Naive B cell (primary cell): ENCODE results near the gene KCNG3. TPM values are rescaled to one million over a fixed set of nuclear protein-coding genes. Genes with fewer than 3 reads are reported as not detected.

Experiments
- ATAC-seq, 2 donors: fragments of 150-1000 bp; cut with Tn5 transposase; 2 replicates each; pipeline ENCODE4 v1.10.0; 2021; ENCODE audit warnings: low read depth in 2 of 2, mild to moderate bottlenecking in 2 of 2, moderate library complexity in 2 of 2
- DNase-seq: peaks from one replicate; pipeline ENCODE4 v3.0.0; 2022
- H3K27ac Mint-ChIP-seq, 6 donors: one replicate each; pipeline ENCODE4 v1.8.0; 2020 to 2022; ENCODE audit warnings: mild to moderate bottlenecking in 6 of 6, mixed read lengths in 6 of 6, moderate library complexity in 5 of 6, inconsistent platforms in 2 of 6
- H3K27me3 Mint-ChIP-seq, 3 donors: one replicate each; pipeline ENCODE4 v1.8.0; 2021 to 2022; ENCODE audit warnings: mixed read lengths in 3 of 3, mild to moderate bottlenecking in 1 of 3
- H3K36me3 Mint-ChIP-seq, 2 donors: one replicate each; pipeline ENCODE4 v1.8.0; 2020 to 2022; ENCODE audit warnings: mixed read lengths in 2 of 2, inconsistent platforms in 1 of 2, mild to moderate bottlenecking in 1 of 2
- H3K4me1 Mint-ChIP-seq, 3 donors: one replicate each; pipeline ENCODE4 v1.8.0; 2020 to 2022; ENCODE audit warnings: mixed read lengths in 3 of 3, inconsistent platforms in 1 of 3, mild to moderate bottlenecking in 1 of 3, moderate library complexity in 1 of 3
- H3K4me3 Mint-ChIP-seq, 8 donors: one replicate each; pipeline ENCODE4 v1.8.0; 2020 to 2022; ENCODE audit warnings: mild to moderate bottlenecking in 8 of 8, mixed read lengths in 8 of 8, moderate library complexity in 8 of 8, inconsistent platforms in 2 of 8
- H3K9me3 Mint-ChIP-seq, 7 donors: one replicate each; pipeline ENCODE4 v1.8.0; 2020 to 2022; ENCODE audit warnings: mixed read lengths in 7 of 7, mild to moderate bottlenecking in 5 of 7, inconsistent platforms in 2 of 7, moderate library complexity in 1 of 7
- polyA plus RNA-seq, 6 donors: library from polyadenylated mRNA; unstranded; fragments of 300-500 nt; fragmentation: Illumina TruSeq; gene quantifications; one replicate each; pipeline ENCODE4 v1.2.3, GENCODE V29; 2021; ENCODE audit warnings: low read depth in 6 of 6

KCNG3 gene
- polyA plus RNA-seq, 6 donors from 2014 or later, result not detected

DNA sequence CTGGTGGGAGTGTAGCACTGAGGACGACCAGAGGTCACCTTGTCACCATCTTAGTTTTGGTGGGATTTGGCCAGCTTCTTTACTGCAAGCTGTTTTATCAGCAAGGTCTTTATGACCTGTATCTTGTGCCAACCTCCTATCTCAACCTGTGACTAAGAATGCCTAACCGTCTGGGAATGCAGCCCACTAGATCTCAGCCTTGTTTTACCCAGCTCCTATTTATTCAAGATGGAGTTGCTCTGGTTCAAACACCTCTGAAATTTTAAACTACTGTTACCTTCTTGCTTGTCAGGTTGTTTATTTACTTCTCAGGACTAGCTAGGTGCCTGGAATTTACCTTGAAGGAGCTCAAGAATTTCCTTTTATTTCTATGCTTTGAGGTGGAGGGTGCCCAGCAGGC, 9.5 kb upstream of the KCNG3 start:
- no peaks in the 10 kb centered on the region for H3K36me3 Mint-ChIP-seq
- no peak overlapping the region for H3K4me3 Mint-ChIP-seq
- H3K4me1 Mint-ChIP-seq, result no peaks in the 10 kb centered on the region
- peaks cover 1 to 15% (median 15%) of the 10 kb centered on the region in 3 donors for H3K27me3 Mint-ChIP-seq
- ATAC-seq (no peak), DNase-seq (no peak)
- H3K27ac Mint-ChIP-seq, result peak overlapping the region in 1 of 6 donors; percentile 82
- no peaks in the 10 kb centered on the region for H3K9me3 Mint-ChIP-seq

DNA sequence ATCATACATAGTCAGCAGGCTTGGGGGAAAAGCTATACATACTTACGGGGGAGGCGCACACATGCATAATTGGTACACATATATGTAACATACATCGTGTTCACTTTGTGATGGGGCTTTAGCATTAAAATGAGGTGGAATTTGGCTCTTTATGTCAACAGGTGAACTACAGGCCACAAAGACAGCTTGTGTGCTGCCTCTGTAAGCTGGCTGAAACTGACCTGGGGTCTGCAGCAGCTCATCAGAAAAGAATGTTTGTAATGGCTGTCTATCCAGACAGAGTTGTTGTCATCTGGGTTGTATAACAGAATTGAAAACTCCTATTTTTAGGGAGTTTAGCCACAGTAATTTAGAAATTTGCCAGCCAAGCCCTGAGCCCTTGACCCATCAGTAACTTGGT, 4.7 kb upstream of the KCNG3 start:
- no peak overlapping the region for H3K27ac Mint-ChIP-seq
- peaks cover 15 to 23% (median 22%) of the 10 kb centered on the region in 3 donors for H3K27me3 Mint-ChIP-seq
- ATAC-seq (no peak), DNase-seq (no peak)
- H3K9me3 Mint-ChIP-seq, result peaks cover 0 to 3% (median 0%) of the 10 kb centered on the region in 7 donors
- peaks cover 4 to 7% (median 5%) of the 10 kb centered on the region in 3 donors for H3K4me1 Mint-ChIP-seq
- no peak overlapping the region for H3K4me3 Mint-ChIP-seq
- no peaks in the 10 kb centered on the region for H3K36me3 Mint-ChIP-seq

- H3K9me3 Mint-ChIP-seq, result peaks cover 0 to 3% (median 0%) of the 10 kb centered on the region in 7 donors
Measured at GRCh38 chr2:42495611-42496010, 1.8 kb upstream of the KCNG3 start.

GRCh38 chr2:42495234-42495581, 1.4 kb upstream of the KCNG3 start:
- Mint-ChIP-seq H3K27ac (no peak overlapping the region), H3K27me3 (peaks cover 36 to 41% (median 38%) of the 10 kb centered on the region in 3 donors), H3K4me3 (peak overlapping the region; percentile 84 to 96 (median 94)), H3K4me1 (peaks cover 4 to 12% (median 5%) of the 10 kb centered on the region in 3 donors), H3K36me3 (no peaks in the 10 kb centered on the region), H3K9me3 (peaks cover 0 to 3% (median 0%) of the 10 kb centered on the region in 7 donors)
- DNase-seq (no peak), ATAC-seq (no peak)

More at GRCh38 chr2:42495611-42496010, 1.8 kb upstream of the KCNG3 start:
- Mint-ChIP-seq H3K4me1 (peaks cover 4 to 12% (median 5%) of the 10 kb centered on the region in 3 donors), H3K27me3 (peaks cover 32 to 38% (median 34%) of the 10 kb centered on the region in 3 donors), H3K27ac (peak overlapping the region in 1 of 6 donors; percentile 75), H3K36me3 (no peaks in the 10 kb centered on the region), H3K4me3 (peak overlapping the region in 1 of 8 donors; percentile 30)
- ATAC-seq (no peak), DNase-seq (no peak)

- peaks cover 42 to 47% (median 43%) of the 10 kb centered on the region in 3 donors for H3K27me3 Mint-ChIP-seq
- DNase-seq, result peak; percentile 68
Measured at GRCh38 chr2:42494355-42495233, 812 bp upstream of the KCNG3 start.

GRCh38 chr2:42492691-42493467, 903 bp downstream of the KCNG3 start:
- no peak overlapping the region for H3K27ac Mint-ChIP-seq
- peak; percentile 3 for DNase-seq
- peaks cover 44 to 48% (median 45%) of the 10 kb centered on the region in 3 donors for H3K27me3 Mint-ChIP-seq
- peaks cover 4 to 12% (median 5%) of the 10 kb centered on the region in 3 donors for H3K4me1 Mint-ChIP-seq
- H3K4me3 Mint-ChIP-seq, result peak overlapping the region; percentile 60 to 86 (median 80)
- no peaks in the 10 kb centered on the region for H3K36me3 Mint-ChIP-seq
- peak in 1 of 2 donors; percentile 11 for ATAC-seq
- peaks cover 0 to 3% (median 0%) of the 10 kb centered on the region in 7 donors for H3K9me3 Mint-ChIP-seq

More at GRCh38 chr2:42494355-42495233, 812 bp upstream of the KCNG3 start:
- peak overlapping the region; percentile 84 to 96 (median 94) for H3K4me3 Mint-ChIP-seq
- peaks cover 0 to 3% (median 0%) of the 10 kb centered on the region in 7 donors for H3K9me3 Mint-ChIP-seq
- no peaks in the 10 kb centered on the region for H3K36me3 Mint-ChIP-seq
- peaks cover 4 to 12% (median 5%) of the 10 kb centered on the region in 3 donors for H3K4me1 Mint-ChIP-seq
- H3K27ac Mint-ChIP-seq, result peak overlapping the region in 5 of 6 donors; percentile 3 to 84 (median 23)
- ATAC-seq, result peak; percentile 67 to 68

GRCh38 chr2:42488297-42488696, 5.5 kb downstream of the KCNG3 start:
- Mint-ChIP-seq H3K36me3 (no peaks in the 10 kb centered on the region), H3K27me3 (peaks cover 34 to 49% (median 39%) of the 10 kb centered on the region in 3 donors), H3K9me3 (no peaks in the 10 kb centered on the region), H3K4me3 (no peak overlapping the region), H3K27ac (no peak overlapping the region), H3K4me1 (peaks cover 0 to 5% (median 0%) of the 10 kb centered on the region in 3 donors)
- no peak for ATAC-seq
- DNase-seq, result no peak

DNA sequence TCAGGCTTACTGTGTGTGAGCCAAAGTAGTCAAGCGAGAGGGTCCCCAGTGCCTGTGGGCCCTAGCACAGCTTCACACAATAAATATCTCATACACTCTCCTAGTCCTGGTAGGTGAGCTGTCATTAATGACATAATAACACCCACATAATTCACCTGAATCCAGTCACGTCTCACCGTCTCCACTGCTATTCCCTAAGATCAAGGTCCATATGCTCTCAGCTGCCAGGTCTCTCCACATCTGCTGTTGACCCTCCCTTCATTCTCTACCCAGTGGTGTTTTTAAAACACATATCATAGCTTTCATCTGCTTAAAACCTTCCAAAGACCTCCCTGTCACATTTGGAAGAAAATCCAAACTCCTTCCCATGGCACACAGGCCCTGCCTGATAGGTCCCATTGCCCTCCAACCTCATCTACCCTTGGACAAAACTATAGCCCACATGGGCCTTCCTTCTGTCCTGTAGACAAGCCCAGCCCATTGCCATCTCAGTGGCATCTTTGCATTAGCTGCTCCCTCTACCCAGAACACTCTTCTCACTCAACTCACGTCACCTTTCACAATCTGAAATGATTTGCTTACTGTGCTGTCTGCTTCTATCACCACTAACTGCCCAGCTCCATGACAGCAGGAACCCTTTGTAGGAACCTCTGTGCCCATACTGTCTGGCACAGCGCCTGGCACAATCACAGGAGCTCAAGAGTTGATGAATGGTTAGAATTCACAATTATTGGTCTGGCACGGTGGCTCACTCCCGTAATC, 7.5 kb downstream of the KCNG3 start:
- peaks cover 23 to 38% (median 26%) of the 10 kb centered on the region in 3 donors for H3K27me3 Mint-ChIP-seq
- DNase-seq (no peak), ATAC-seq (no peak)
- H3K27ac Mint-ChIP-seq, result peak overlapping the region in 1 of 6 donors; percentile 1
- no peaks in the 10 kb centered on the region for H3K9me3 Mint-ChIP-seq
- no peak overlapping the region for H3K4me3 Mint-ChIP-seq
- H3K36me3 Mint-ChIP-seq, result no peaks in the 10 kb centered on the region
- no peaks in the 10 kb centered on the region for H3K4me1 Mint-ChIP-seq

DNA sequence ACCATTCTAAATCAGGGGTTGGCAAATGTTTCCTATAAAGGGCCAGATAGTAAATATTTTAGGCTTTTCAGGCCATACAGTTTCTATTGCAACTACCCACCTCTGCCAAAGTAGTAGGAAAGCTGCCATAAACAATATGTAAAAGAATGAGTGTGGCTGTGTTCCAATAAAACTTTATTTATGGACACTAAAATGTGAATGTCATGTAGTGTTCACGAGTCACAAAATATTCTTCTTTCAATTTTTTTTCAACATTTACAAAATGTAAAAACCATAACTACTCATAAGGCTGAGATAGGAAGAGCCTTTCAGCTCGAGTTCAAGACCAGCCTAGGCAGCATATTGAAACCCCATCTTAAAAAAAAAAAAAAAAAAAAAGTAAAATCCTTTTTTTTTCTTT, 13.4 kb downstream of the KCNG3 start:
- no peaks in the 10 kb centered on the region for H3K27me3 Mint-ChIP-seq
- no peaks in the 10 kb centered on the region for H3K9me3 Mint-ChIP-seq
- DNase-seq (no peak), ATAC-seq (no peak)
- no peak overlapping the region for H3K4me3 Mint-ChIP-seq
- H3K4me1 Mint-ChIP-seq, result no peaks in the 10 kb centered on the region
- no peak overlapping the region for H3K27ac Mint-ChIP-seq
- H3K36me3 Mint-ChIP-seq, result no peaks in the 10 kb centered on the region

- no peak for ATAC-seq
- no peaks in the 10 kb centered on the region for H3K9me3 Mint-ChIP-seq
- H3K36me3 Mint-ChIP-seq, result no peaks in the 10 kb centered on the region
- no peak for DNase-seq
- H3K4me1 Mint-ChIP-seq, result no peaks in the 10 kb centered on the region
- no peak overlapping the region for H3K4me3 Mint-ChIP-seq
- H3K27ac Mint-ChIP-seq, result no peak overlapping the region
- H3K27me3 Mint-ChIP-seq, result no peaks in the 10 kb centered on the region
Measured at GRCh38 chr2:42474765-42475454, 18.9 kb downstream of the KCNG3 start.

DNA sequence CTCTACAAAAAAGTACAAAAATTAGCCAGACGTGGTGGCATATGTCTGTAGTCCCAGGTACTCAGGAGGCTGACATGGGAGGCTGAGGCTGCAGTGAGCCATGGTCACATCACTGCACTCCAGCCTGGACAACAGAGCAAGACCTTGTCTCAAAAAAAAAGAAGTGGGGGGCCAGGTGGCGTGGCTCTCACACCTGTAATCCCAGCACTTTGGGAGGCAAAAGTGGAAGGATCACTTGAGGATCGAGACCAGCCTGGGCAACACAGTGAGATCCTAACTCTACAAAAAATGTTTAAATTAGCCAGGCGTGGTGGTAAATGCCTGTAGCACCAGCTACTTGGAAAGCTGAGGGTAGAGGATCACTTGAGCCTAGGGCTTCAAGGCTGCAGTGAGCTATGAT, 23.1 kb downstream of the KCNG3 start:
- no peak for ATAC-seq
- Mint-ChIP-seq H3K4me3 (no peak overlapping the region), H3K27me3 (no peaks in the 10 kb centered on the region), H3K27ac (no peak overlapping the region), H3K4me1 (no peaks in the 10 kb centered on the region), H3K36me3 (no peaks in the 10 kb centered on the region), H3K9me3 (no peaks in the 10 kb centered on the region)
- DNase-seq, result no peak

- Mint-ChIP-seq H3K4me1 (no peaks in the 10 kb centered on the region), H3K36me3 (no peaks in the 10 kb centered on the region), H3K27me3 (peaks cover 7 to 9% (median 8%) of the 10 kb centered on the region in 3 donors), H3K9me3 (peaks cover 0 to under 1% (median 0%) of the 10 kb centered on the region in 7 donors), H3K27ac (no peak overlapping the region), H3K4me3 (no peak overlapping the region)
- ATAC-seq, result no peak
- DNase-seq, result no peak
Measured at GRCh38 chr2:42464631-42465030, 29.2 kb downstream of the KCNG3 start.
